Inferior parietal cortex (tissue), 1 donor: Measurements from ENCODE around the gene CCM2.

Source experiments
- DNase-seq: peaks from one replicate; pipeline ENCODE4 v3.0.0-alpha.2; 2016; ENCODE audit errors: extremely low spot score

Gene CCM2

GRCh38 chr7:44969049-44969700, 30.8 kb upstream of the CCM2 start:
- DNase-seq, result no peak

DNA sequence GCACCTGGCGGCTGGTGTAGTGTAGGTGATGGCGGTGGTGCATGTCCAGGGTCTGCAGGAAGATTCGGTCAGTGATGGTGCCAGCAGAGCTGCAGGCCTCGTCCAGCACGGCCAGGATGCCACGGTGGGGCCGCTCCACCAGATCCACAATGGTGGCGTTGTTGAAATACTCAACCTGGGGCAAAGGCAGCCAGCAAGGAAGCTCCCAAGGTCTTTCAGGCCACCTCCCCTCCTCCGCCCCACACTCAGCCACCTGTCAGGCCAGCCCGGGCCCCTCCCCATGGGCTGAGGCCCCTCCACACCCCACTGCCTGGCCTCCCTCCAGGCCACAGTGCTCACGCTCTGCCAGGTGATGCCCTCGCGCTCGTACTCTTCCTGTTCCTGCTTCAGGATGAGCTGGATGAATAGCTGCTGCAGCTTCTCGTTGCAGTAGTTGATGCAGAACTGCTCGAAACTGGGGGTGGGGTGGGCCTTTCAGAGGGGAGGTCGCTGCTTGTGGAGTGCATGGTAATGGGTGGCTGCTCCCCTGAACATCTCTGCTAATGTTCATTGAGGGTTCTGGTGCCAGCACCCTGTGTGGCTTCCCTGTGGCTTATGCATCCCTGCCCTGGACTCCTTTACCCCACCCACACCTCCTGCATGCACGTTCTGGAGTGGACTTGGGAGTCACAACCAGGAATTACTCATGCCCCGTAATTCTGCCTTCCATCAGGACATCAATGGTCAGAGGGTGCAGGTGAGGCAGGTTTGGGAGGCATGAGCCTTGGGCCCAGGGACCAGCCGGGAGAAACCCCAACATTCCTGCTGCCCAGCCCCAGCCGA, 30.1 kb upstream of the CCM2 start:
- no peak for DNase-seq

GRCh38 chr7:44970523-44971051, 29.4 kb upstream of the CCM2 start:
- no peak for DNase-seq

DNA sequence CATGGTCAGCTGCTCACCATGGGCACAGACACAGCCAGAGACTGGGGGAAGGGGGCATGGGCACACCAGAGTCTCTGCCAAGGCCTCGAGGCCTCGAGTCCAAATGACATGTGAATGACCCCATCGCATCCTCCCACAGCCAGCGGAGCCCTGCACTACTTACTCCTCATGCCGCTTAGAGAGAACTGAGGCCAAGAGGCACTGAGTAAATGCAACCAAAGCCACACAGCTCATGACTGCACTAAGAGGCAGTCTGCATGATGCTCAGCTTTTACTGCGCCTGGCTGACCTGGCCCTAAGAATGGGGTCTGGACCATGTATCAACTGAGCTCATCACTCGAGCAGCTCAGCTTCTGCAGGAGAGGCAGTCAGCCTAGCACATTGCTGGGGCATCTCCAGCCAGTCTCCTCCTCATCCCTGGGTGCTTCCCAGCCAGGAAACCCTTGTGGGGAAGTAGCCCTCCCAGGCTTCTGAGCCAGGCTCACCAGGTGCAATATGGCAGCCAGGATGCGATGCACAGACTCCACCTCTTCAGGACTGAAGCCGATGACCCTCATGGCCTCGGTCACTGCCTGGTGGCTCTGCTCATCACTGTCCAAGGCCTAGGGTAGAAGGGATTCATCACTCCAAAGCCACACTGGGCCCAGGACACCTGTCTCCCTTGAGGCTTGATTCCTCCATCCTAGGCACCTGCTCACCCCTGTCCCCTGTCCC, 28.7 kb upstream of the CCM2 start:
- DNase-seq, result no peak

DNA sequence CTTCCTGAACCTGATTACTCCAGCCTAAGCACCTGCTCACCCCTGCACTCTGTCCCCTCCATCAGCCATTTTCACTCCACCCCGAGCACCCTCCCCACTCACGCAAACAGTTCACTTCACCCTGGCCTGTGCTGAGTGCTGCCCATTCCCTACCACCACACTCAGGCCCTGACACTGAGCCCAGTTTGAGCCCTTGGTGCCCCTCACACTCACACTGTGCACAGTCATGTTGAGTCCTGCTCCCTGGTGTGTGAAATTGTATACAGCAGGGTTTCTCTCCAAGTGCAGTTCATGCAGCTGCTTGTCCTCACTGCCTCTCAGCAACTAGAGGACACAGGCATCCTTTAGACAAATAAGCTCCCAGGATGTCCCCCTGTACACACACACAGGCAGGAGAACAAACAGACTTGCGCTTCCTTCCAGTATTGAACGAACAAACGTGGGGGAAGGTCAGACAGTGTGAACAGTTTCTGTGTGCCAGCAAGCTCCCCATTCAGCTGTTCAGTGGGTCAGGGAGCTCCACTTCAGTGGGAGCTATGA, 28.0 kb upstream of the CCM2 start:
- no peak for DNase-seq

GRCh38 chr7:44972562-44972961, 27.4 kb upstream of the CCM2 start:
- no peak for DNase-seq

DNA sequence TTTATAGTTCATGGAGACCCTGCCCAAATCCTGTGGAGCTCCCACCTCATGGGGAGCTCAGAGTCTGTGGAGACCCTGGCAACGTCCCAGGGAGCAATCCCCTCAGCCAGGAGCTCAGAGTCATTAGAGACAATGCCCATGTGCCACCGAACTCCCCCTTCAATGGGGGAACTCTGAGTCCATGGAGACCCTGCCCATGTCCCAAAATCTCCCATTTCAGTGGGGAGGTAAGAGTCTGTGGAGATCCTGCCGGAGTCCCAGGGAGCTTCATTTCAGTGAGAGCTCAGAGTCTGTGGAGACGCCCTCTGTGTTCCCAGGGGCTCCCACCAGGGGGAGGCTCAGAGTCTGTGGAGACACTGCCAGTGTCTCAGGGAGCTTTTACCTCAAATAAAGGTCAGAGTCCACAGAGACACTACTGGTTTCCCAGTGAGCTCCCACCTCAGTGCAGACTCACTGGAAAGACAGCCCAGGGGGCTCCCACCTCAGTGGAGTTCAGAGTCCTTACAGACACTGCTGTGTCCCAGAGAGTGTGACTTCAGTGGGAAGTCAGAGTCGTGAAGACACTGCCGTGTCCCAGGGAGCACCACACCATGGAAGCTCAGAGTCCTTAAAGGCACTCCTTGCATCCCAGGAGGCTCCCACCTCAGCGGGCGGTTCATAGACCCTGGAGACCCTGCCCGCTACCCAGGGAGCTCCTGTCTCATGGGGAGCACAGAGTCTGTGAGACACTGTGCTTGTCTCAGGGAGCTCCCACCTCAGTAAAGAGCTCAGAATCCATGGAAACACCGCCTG, 26.2 kb upstream of the CCM2 start:
- DNase-seq, result no peak

DNA sequence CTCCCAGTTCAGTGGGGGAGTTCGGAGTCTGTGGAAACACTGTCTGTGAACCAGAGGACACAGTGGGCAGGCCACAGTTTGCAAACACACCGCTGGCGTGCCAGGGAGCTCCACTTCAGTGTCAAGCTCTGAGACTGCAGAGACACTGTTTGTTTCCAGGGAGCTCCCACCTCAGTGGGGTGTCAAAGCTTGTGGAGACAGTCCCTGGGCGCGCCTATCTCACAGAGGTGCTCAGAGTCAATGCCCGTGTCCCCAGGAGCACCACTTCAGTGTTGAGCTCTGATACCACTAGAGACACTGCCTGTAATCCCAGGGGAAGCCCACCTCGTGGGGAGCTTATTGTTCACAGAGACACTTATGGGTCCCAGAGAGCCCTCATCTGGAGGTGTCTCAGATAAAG, 25.5 kb upstream of the CCM2 start:
- DNase-seq, result no peak

GRCh38 chr7:44975331-44976039, 24.5 kb upstream of the CCM2 start:
- no peak for DNase-seq

DNA sequence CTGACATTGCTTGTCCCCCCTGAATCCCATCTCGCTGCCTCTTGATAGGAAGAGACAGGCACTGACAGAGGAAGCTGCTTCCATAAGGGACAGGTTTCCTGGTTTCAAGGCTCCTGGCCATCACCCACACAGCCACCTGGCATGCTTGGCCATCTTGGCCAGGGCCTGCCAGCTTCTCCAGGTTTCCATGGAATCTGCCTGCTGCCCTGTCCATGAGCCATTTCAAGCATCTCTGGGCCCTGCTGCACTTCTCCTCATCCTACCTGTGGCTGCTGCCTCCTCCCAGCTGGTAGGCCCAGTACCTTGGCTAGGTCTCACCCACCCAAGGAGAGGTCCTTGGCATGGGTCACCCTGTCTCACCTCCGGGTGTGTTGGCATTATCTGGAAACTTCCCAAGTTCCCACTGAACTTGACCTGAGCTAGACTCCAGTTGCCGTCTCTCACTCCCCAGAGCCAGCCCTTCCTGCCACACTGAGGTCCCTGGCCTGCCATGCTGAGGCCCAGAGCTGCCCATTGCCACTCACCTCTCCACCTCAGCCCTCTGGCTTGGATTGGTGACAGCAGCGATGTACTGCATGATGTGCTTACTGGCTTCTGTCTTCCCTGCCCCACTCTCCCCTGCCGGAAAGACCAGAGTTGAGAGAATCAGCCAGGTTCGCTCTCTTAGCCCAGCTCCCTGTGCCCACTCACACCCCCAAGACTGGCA, 23.8 kb upstream of the CCM2 start:
- no peak for DNase-seq

DNA sequence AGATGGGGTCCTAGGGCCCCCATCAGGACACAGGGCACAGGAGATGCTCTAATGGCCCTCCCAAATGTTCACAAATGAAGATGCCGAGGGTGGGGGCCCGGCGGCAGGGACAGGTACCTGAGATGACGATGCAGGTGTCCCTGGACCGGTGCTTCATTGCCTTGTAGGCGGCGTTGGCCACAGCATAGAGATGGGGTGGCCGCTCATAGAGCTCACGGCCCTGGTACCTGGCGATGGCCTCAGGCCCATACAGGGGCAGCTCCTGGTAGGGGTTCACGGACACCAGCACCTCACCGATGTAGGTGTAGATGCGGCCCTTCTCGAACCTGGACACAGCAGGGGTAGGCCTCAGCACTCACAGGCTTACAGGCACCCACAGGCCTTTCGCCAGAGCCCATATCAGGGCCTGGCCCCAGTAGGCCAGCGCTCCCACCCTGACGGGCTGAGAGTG, 23.2 kb upstream of the CCM2 start:
- no peak for DNase-seq

GRCh38 chr7:44977304-44977958, 22.6 kb upstream of the CCM2 start:
- DNase-seq, result no peak

- DNase-seq, result no peak
Observed at GRCh38 chr7:44977959-44978335, 22.1 kb upstream of the CCM2 start.

DNA sequence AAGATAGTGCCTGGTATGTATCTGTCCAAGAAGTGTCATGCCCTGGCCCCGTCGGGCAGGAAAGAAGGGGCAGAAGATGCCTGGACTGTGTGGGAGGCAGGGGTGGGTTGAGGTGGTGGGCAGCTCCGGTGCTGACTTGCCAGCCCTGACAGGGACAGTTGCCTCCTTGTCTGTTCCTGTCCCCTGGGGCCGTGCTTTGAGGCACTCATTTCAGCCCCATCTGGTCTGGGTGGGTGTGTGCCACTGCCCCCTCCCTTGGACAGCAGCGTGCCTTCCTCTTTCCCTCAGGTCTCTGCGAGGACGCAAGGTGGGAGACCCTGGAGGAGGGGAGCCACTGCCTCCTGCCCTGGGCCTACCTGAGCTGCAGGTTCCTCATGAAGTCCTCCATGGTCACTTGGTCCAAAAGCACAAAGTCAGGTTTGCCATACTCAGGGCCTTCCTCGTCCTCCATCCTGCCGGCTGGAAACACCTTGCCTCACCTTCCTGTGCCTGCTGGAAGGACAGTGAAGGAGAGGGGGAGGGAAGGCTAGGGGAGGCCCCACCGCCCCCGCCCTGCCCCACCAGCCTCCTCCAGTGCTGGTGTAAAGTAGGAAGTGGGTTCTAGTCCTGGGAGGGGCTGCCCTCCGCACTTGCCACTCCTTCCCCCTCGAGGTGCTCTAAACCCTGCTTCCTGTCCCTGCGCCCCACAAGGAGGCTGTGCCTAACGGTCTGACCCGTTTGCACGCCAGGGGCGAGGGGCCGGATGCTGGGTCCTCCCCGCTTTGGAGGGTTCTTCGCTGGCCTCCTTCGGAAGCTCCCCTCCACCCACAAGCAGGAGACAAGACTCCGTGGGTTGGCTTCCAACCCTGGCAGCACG, 21.3 kb upstream of the CCM2 start, which contains the start of gene MYO1G:
Gene MYO1G (minus strand): TSS at position 505 of the 856 bp plus-strand sequence. CDS start 54 bp downstream, at position 451.
- DNase-seq, result no peak

- no peak for DNase-seq
Observed at GRCh38 chr7:44979481-44980392, 20.3 kb upstream of the CCM2 start.

DNA sequence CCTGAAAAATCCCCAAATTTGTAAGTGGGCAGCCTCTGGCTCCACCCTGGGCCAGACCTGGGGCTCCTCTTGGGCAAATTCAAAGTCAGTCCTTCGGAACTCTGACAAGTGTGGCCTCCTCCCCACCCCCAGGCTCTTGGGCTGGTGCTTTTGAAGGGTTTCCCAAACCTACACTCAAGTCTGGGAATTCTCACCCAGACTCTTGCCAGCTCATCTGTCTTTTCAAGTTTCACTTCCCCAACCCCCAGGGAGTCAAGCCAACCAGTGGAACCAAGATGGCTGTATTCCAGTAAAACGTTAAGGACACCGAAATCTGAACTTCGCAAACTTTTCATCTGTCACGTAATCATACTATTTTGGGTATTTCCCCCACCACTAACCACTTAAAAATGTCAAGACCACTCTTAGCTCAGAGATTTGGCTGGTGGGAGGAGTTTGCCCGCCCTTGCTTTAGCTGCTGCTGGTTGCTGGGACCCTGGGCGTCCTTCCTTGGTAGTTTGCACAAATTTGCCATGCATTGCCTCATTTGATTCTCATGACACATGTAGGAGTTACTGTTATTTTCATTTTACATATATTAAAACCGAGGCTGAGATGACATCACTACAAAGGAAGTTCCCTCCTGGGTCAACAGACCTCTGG, 19.5 kb upstream of the CCM2 start:
- no peak for DNase-seq
